ENCODE results near the gene ZCCHC13.

DNA sequence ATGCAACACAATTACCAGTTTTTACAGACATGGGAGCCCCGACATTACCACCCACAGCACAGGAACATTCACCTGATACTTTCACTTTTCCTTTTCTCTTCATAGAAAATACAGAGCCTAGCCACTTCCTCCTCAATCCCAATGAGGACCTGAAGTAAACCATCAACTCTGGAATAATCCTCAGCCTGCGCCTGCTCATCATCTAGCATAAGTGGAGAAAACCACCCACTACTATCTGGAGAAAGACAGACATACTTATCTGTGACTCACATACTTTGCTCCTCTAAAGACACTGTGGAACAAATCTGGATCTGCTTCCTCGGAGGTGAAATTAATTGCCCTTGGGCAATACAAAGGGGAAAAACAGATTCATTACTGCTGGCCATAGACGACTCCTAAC lies 47.8 kb downstream of the ZCCHC13 start:
- TF ChIP-seq, protein P1, sequence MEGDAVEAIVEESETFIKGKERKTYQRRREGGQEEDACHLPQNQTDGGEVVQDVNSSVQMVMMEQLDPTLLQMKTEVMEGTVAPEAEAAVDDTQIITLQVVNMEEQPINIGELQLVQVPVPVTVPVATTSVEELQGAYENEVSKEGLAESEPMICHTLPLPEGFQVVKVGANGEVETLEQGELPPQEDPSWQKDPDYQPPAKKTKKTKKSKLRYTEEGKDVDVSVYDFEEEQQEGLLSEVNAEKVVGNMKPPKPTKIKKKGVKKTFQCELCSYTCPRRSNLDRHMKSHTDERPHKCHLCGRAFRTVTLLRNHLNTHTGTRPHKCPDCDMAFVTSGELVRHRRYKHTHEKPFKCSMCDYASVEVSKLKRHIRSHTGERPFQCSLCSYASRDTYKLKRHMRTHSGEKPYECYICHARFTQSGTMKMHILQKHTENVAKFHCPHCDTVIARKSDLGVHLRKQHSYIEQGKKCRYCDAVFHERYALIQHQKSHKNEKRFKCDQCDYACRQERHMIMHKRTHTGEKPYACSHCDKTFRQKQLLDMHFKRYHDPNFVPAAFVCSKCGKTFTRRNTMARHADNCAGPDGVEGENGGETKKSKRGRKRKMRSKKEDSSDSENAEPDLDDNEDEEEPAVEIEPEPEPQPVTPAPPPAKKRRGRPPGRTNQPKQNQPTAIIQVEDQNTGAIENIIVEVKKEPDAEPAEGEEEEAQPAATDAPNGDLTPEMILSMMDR (IDR thresholded peaks at IDR 0.05): no peak
- TF ChIP-seq POLR2A (IDR thresholded peaks at IDR 0.05): no peak
